DND-41 (cell line): ENCODE data around the gene NOSTRIN.

Experiments used
- EZH2 ChIP-seq: IDR thresholded peaks from 3 replicates; pipeline ENCODE4 v1.6.1; 2012; ENCODE audit warnings: borderline replicate concordance, low read depth, mild to moderate bottlenecking, moderate library complexity, low read length, inconsistent platforms; ENCODE audit not compliant: severe bottlenecking
- TF ChIP-seq, protein P1 (sequence below): IDR thresholded peaks from 2 replicates; pipeline ENCODE4 v1.5.1; 2012; ENCODE audit warnings: borderline replicate concordance, low read length, moderate library complexity, mild to moderate bottlenecking; ENCODE audit not compliant: poor library complexity, severe bottlenecking; ENCODE audit errors: extremely low read depth

DNA sequence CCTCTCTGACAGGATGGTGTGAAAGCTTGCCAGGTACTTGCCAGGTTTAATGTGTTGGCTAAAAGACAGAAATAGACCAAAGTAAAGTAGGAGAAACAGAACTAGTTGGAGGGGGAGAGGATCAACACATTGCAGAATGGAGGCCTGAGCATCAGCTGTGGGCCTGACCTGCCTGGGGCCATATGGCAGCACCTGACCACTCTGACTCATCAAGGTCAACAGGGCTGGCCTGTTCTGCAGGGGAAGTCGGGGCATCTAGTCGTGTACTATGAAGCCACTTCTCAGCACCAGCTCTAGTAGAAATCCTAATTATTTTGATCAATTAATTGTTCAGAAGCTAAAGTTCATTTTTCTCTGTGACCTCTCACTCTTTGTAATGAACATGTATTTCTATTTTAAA is 35.8 kb upstream of the NOSTRIN start:
- TF ChIP-seq, protein P1, sequence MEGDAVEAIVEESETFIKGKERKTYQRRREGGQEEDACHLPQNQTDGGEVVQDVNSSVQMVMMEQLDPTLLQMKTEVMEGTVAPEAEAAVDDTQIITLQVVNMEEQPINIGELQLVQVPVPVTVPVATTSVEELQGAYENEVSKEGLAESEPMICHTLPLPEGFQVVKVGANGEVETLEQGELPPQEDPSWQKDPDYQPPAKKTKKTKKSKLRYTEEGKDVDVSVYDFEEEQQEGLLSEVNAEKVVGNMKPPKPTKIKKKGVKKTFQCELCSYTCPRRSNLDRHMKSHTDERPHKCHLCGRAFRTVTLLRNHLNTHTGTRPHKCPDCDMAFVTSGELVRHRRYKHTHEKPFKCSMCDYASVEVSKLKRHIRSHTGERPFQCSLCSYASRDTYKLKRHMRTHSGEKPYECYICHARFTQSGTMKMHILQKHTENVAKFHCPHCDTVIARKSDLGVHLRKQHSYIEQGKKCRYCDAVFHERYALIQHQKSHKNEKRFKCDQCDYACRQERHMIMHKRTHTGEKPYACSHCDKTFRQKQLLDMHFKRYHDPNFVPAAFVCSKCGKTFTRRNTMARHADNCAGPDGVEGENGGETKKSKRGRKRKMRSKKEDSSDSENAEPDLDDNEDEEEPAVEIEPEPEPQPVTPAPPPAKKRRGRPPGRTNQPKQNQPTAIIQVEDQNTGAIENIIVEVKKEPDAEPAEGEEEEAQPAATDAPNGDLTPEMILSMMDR = no peak
- no peak for TF ChIP-seq EZH2
